Activated CD8-positive, alpha-beta memory T cell treated with anti-CD3 and anti-CD28 coated beads, Interleukin-2, amount 50 U/mL, for 48 hours (primary cell): ENCODE data around the gene RSAD1.

Experiments used
- DNase-seq: peaks from one replicate; pipeline ENCODE4 v3.0.0-alpha.2; 2020

RSAD1 gene

GRCh38 chr17:50478391-50479381, at the start of gene RSAD1:
Gene RSAD1, plus strand, starts transcription at chr17:50478860. Its CDS starts 25 bp downstream, at chr17:50478885.
- peak; percentile 91 for DNase-seq

GRCh38 chr17:50429793-50430192, 48.9 kb upstream of the RSAD1 start:
- no peak for DNase-seq

- DNase-seq = no peak
These were observed 47.6 kb upstream of the RSAD1 start for GRCh38 chr17:50430821-50431618.

- DNase-seq = no peak
These were observed 46.4 kb upstream of the RSAD1 start for GRCh38 chr17:50432125-50432762.

- DNase-seq = no peak
These were observed 41.3 kb upstream of the RSAD1 start for GRCh38 chr17:50437409-50437808.

GRCh38 chr17:50439008-50439407, 39.7 kb upstream of the RSAD1 start:
- no peak for DNase-seq

GRCh38 chr17:50440172-50440837, 38.4 kb upstream of the RSAD1 start:
- DNase-seq = no peak

GRCh38 chr17:50440838-50441829, 37.5 kb upstream of the RSAD1 start:
- DNase-seq = no peak

- DNase-seq = no peak
These were observed 35.1 kb upstream of the RSAD1 start for GRCh38 chr17:50443505-50443974.

GRCh38 chr17:50444841-50445715, 33.6 kb upstream of the RSAD1 start:
- no peak for DNase-seq

GRCh38 chr17:50445730-50446325, 32.8 kb upstream of the RSAD1 start:
- DNase-seq = no peak

GRCh38 chr17:50447870-50448595, 30.6 kb upstream of the RSAD1 start:
- DNase-seq = no peak

- DNase-seq = no peak
These were observed 30.0 kb upstream of the RSAD1 start for GRCh38 chr17:50448643-50449042.

GRCh38 chr17:50451943-50452629, 26.6 kb upstream of the RSAD1 start:
- DNase-seq = no peak

GRCh38 chr17:50452630-50453300, 25.9 kb upstream of the RSAD1 start:
- DNase-seq = no peak

- DNase-seq = no peak
These were observed 24.8 kb upstream of the RSAD1 start for GRCh38 chr17:50453901-50454300.

GRCh38 chr17:50457621-50458020, 21.0 kb upstream of the RSAD1 start:
- DNase-seq = no peak

- DNase-seq = no peak
These were observed 20.4 kb upstream of the RSAD1 start for GRCh38 chr17:50458270-50458669.
